Ishikawa (cell line): Measurements from ENCODE around the gene ADCY2.

Experiments used
- EP300 ChIP-seq: IDR thresholded peaks from 2 replicates; pipeline ENCODE4 v1.6.1; 2012; ENCODE audit warnings: borderline replicate concordance
- ZBTB7A ChIP-seq: IDR thresholded peaks from 2 replicates; pipeline ENCODE4 v1.6.1; 2012; ENCODE audit warnings: low read depth

GRCh38 chr5:7418276-7418675, 22.3 kb downstream of the ADCY2 start:
- TF ChIP-seq EP300 (no peak), ZBTB7A (no peak)
